Stimulated activated CD8-positive, alpha-beta memory T cell treated with anti-CD3 and anti-CD28 coated beads, Interleukin-2, amount 100 ng/mL, for 1 hour (primary cell): ENCODE measurements around the gene MVB12A.

Experiments used
- DNase-seq, 2 donors: peaks; one replicate each; pipeline ENCODE4 v3.0.0-alpha.2; 2020; ENCODE audit warnings: low read depth in 2 of 2

MVB12A gene

GRCh38 chr19:17470068-17470841 is 50.4 kb downstream of the MVB12A start, which contains the start of gene SLC27A1:
TSS of gene SLC27A1 (plus strand) at chr19:17470524. CDS start at chr19:17470541, 17 bp downstream.
- DNase-seq, result peak; percentile 75 to 79

GRCh38 chr19:17471410-17472125 is 51.7 kb downstream of the MVB12A start:
- no peak for DNase-seq

- no peak for DNase-seq
Observed at GRCh38 chr19:17473041-17473440, 53.2 kb downstream of the MVB12A start.
